Measurements from ENCODE around the gene NPVF.

DNA sequence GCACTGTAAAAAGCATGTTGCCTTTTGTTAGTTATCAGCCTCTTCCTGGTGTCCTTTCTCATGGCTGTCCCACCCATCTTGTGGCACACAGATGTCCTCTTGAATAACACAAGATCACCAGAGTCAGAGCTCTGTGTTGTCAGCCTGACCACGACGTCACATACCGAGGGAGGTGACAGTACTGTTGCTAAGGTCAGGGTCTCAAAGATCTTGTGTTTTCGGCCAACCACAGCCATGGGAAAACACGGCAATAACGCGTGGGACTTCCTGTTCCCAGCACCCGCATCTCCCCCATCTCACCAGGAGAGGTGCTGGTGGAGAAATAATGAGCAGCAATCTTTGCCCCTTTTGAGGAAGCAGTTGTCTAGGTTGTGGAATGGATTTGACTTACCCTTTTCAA is 40.4 kb downstream of the NPVF start:
- no peak for TF ChIP-seq CTCF (IDR thresholded peaks at IDR 0.05)
- TF ChIP-seq POLR2AphosphoS5 (IDR thresholded peaks at IDR 0.05) = no peak
- TF ChIP-seq POLR2A (IDR thresholded peaks at IDR 0.05) = no peak
